ENCODE data around the gene GRK7.
"Not testable (repeated sequence)": the region's sequence is repeated elsewhere in the genome, so short reads cannot be mapped to it uniquely, and the experiment has no call there.

- TF ChIP-seq CTCF (IDR thresholded peaks at IDR 0.05); POLR2AphosphoS5 (IDR thresholded peaks at IDR 0.05; ENCODE audit: insufficient read depth in 1 of 2, low read depth in 1 of 2); POLR2A (IDR thresholded peaks at IDR 0.05): not testable (repeated sequence)
These were observed 656 bp upstream of the GRK7 start for GRCh38 chr3:141762552-141762951.

All from vagina (tissue), 2 donors.